ENCODE measurements around the gene MEGF9. TPM values are rescaled to one million over a fixed set of nuclear protein-coding genes. Genes with fewer than 3 reads are reported as not detected.

MEGF9 gene
- total RNA-seq, 1 donor from 2014 or later: 2.6 TPM

DNA sequence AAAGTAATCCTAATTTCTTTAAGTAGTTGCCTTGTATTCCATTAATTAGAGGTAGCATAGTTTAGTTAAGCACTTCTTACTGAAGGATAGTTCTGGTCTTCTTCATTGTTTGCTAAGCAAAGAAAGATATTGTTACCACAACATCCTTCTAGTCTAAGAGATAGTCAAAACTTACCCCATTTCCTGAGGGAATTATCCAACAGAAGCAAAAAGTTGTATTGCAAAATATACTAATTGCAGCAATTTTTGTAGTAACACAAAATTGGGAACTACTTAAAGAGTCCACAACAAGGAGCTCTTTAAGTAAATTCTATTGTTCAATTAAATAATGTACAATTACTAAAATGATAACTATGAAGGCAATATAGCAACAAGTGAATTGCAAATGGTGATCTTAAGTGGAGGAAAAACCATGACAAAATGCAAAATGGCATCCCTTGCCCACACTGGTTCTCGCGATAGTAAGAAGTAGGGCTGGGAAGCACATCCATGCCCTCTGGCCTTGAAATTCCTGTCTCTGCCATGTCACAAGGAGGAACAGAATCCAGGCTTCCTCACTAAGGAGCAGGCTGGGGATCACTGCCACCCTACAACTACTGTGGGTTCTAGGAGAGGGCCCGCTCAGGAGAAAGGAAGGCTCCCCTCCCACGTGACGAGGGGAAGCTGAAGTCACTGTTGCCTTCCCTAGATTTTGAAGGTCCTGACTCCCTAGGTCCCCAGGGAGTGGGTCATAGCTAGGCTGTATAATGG, 23.3 kb upstream of the MEGF9 start:
- H3K27ac Mint-ChIP-seq (ENCODE audit: unreplicated experiment): no peak overlapping the region

DNA sequence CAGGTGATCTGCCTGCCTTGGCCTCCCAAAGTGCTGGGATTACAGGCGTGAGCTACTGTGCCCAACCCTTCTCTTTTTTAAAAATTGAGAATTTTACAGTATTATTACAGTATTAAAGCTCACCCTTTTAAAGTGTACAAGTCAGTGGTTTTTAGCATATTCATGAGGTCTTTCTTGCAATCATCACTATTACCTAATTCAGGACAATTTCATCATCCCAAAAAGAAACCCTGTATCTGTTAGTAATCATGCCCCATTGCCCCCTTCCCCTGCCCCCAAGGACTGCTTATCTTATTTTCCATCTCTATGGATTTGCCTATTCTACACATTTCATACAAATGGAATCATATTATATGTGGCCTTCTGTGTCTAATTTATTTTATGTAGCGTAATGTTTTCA, 22.6 kb upstream of the MEGF9 start:
- no peak overlapping the region for H3K4me3 Mint-ChIP-seq (ENCODE audit: unreplicated experiment)
- H3K27me3 Mint-ChIP-seq (ENCODE audit: unreplicated experiment): no peaks in the 10 kb centered on the region
- no peaks in the 10 kb centered on the region for H3K9me3 Mint-ChIP-seq (ENCODE audit: unreplicated experiment)
- no peaks in the 10 kb centered on the region for H3K4me1 Mint-ChIP-seq (ENCODE audit: unreplicated experiment)
- no peak overlapping the region for H3K27ac Mint-ChIP-seq (ENCODE audit: unreplicated experiment)
- no peaks in the 10 kb centered on the region for H3K36me3 Mint-ChIP-seq (ENCODE audit: low read depth, unreplicated experiment)
- TF ChIP-seq, protein P1, sequence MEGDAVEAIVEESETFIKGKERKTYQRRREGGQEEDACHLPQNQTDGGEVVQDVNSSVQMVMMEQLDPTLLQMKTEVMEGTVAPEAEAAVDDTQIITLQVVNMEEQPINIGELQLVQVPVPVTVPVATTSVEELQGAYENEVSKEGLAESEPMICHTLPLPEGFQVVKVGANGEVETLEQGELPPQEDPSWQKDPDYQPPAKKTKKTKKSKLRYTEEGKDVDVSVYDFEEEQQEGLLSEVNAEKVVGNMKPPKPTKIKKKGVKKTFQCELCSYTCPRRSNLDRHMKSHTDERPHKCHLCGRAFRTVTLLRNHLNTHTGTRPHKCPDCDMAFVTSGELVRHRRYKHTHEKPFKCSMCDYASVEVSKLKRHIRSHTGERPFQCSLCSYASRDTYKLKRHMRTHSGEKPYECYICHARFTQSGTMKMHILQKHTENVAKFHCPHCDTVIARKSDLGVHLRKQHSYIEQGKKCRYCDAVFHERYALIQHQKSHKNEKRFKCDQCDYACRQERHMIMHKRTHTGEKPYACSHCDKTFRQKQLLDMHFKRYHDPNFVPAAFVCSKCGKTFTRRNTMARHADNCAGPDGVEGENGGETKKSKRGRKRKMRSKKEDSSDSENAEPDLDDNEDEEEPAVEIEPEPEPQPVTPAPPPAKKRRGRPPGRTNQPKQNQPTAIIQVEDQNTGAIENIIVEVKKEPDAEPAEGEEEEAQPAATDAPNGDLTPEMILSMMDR (IDR thresholded peaks at IDR 0.05; ENCODE audit: unreplicated experiment): no peak
- no peak for DNase-seq (ENCODE audit: low spot score)

More for the DNA sequence above, 23.3 kb upstream of the MEGF9 start:
- Mint-ChIP-seq H3K4me3 (ENCODE audit: unreplicated experiment) (no peak overlapping the region), H3K27me3 (ENCODE audit: unreplicated experiment) (no peaks in the 10 kb centered on the region), H3K36me3 (ENCODE audit: low read depth, unreplicated experiment) (no peaks in the 10 kb centered on the region), H3K4me1 (ENCODE audit: unreplicated experiment) (no peaks in the 10 kb centered on the region), H3K9me3 (ENCODE audit: unreplicated experiment) (no peaks in the 10 kb centered on the region)
- TF ChIP-seq, protein P1 (IDR thresholded peaks at IDR 0.05; ENCODE audit: unreplicated experiment): no peak
- no peak for DNase-seq (ENCODE audit: low spot score)

DNA sequence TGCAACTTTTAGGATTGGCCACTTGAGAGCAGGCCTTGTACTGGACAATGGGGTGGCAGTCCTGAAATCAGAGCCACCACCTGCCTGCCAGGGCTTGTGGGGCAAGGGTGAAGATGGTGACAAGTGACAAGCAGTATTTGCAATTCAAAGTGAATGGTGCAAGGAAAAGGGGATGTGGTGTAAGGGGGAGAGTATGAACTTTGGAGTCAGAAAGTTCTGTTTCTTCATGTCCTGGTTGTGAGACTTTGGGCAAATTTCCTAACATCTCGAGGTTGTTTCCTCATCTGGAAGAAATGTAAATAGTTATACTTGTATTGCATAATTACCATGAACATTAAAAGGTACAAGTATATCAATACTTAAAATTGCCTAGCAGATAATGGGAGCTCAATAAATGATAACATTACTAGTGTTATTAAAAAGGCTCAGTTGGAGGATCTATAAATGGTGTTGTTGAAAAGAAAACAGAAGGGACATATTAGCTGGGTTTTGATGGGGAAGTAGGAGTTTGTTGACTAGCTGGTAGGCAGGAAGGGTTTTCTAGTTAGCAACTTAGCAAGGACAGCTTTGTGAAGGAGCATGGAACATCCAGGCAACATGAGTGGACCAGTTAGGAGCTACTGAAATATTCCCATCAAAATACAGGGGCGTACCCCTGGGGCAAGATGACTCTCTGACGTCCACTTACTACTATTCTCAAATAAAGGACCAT, 21.3 kb upstream of the MEGF9 start:
- DNase-seq (ENCODE audit: low spot score): no peak
- Mint-ChIP-seq H3K27ac (ENCODE audit: unreplicated experiment) (no peak overlapping the region), H3K4me1 (ENCODE audit: unreplicated experiment) (no peaks in the 10 kb centered on the region), H3K27me3 (ENCODE audit: unreplicated experiment) (no peaks in the 10 kb centered on the region), H3K4me3 (ENCODE audit: unreplicated experiment) (no peak overlapping the region), H3K36me3 (ENCODE audit: low read depth, unreplicated experiment) (no peaks in the 10 kb centered on the region), H3K9me3 (ENCODE audit: unreplicated experiment) (no peaks in the 10 kb centered on the region)
- TF ChIP-seq, protein P1 (IDR thresholded peaks at IDR 0.05; ENCODE audit: unreplicated experiment): no peak

DNA sequence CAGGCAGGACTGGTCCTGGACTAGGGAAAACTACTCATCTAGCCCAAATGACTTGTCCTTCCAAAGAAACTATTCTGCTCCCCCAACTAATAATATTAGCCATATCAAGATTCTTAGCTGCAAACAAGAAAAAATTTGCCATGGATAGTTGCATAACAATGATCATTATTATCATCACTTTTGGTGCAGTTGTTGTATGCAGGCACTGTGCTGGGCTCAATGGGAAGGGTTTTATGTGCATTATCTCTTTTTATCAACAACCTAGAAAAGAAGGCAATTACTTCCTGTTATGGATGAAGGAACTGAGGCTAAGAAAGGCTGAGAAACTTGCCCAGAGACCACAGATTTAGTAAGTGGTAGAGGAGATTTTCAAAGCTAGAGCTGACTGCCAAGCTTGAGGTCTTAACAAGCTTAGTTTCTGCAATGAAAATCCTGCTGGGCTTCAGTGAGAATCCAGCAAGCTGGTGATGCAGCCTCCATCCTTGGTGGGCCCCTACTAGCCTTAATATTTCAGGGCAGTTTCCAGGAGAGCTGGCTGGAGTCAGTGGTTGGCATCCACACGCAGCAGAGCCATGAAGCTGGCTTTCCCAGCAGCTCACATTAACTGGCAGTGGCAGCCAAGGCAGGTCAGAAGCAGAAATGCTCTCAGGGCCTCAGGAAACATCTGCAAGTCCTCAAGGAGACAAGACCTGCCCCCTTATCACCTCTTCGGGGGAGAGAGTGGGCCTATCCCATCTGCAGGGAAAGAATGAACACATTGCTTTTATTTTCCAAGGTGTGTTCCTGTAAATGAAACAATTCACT, 20.5 kb upstream of the MEGF9 start:
- no peaks in the 10 kb centered on the region for H3K9me3 Mint-ChIP-seq (ENCODE audit: unreplicated experiment)
- H3K4me3 Mint-ChIP-seq (ENCODE audit: unreplicated experiment): no peak overlapping the region
- DNase-seq (ENCODE audit: low spot score): no peak
- H3K4me1 Mint-ChIP-seq (ENCODE audit: unreplicated experiment): no peaks in the 10 kb centered on the region
- H3K36me3 Mint-ChIP-seq (ENCODE audit: low read depth, unreplicated experiment): no peaks in the 10 kb centered on the region
- H3K27ac Mint-ChIP-seq (ENCODE audit: unreplicated experiment): no peak overlapping the region
- TF ChIP-seq, protein P1 (IDR thresholded peaks at IDR 0.05; ENCODE audit: unreplicated experiment): no peak
- no peaks in the 10 kb centered on the region for H3K27me3 Mint-ChIP-seq (ENCODE audit: unreplicated experiment)
